HG03196 (cell line): ENCODE results near the gene MCTP1.

Experiments used
- ATAC-seq: cut with Tn5 transposase; IDR thresholded peaks from one replicate; pipeline ENCODE4 v1.9.1; 2021; ENCODE audit not compliant: unreplicated experiment

The MCTP1 gene

GRCh38 chr5:94778732-94779131 lies 506.2 kb downstream of the MCTP1 start:
- ATAC-seq: no peak

- ATAC-seq: no peak
Measured at GRCh38 chr5:94778299-94778698, 506.6 kb downstream of the MCTP1 start.

- ATAC-seq: no peak
Measured at GRCh38 chr5:94777056-94777880, 507.6 kb downstream of the MCTP1 start.

GRCh38 chr5:94776167-94776566 lies 508.7 kb downstream of the MCTP1 start:
- ATAC-seq: no peak

- no peak for ATAC-seq
Measured at GRCh38 chr5:94775088-94775487, 509.8 kb downstream of the MCTP1 start.

- no peak for ATAC-seq
Measured at GRCh38 chr5:94771742-94772141, 513.2 kb downstream of the MCTP1 start.

DNA sequence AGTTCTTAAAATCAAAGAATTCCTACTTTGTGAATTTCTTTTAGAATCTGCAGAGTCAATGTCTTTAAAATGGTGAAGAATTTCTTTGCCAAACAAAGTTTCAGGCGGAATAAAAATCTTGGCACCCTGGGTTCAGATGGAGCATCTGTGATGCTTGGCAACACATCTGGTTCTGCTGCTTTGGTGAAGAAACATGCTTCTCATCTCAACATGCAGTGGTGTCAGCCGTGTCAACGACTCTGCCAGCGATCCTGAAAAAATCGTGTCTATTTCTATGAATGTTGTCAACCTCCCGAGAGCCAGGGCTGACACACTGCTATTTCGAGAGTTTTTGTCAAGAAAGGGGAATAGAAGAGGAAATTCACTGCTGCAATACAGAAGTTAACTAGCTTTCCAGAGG lies 514.9 kb downstream of the MCTP1 start:
- no peak for ATAC-seq

- no peak for ATAC-seq
Measured at GRCh38 chr5:94761786-94762185, 523.1 kb downstream of the MCTP1 start.

DNA sequence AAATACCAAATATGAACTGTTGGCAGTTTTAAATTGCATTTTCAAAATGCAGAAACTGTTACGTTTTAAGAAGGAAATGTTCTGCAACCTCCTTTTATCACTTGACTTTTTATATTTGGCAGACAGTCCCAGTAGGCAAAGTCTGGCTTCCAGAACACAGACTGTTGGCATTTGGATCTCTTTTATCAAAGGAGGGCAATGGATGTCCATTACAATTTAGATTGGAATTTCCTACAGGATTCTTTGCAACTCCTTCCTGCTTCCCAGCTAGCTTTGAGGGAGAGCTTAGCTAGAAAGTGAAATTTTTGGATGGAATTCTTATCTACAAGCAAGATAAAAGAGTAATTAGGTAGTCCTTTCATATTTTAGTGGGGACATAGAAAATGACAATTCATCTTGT lies 523.8 kb downstream of the MCTP1 start:
- ATAC-seq: no peak

DNA sequence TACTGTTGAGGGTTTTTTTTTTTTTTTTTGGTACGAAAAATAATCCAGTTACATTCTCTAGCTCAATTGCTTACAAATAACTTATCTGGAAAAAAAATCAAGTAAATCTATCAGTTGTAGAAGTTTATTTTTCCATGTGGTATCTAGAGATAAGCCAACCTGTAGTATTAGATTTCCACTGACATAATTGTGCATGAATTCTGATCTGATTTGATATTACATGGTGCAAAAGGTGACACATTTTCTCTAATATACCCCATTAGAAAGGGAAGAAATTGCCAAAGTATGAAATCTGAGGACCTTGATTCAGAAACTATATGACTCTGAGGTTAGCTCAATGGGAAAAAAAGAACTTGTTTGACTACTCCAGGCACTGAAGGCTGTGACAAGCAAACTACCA lies 524.9 kb downstream of the MCTP1 start:
- ATAC-seq: no peak

- ATAC-seq: no peak
Measured at GRCh38 chr5:94759022-94759421, 525.9 kb downstream of the MCTP1 start.

- no peak for ATAC-seq
Measured at GRCh38 chr5:94754824-94755223, 530.1 kb downstream of the MCTP1 start.

- no peak for ATAC-seq
Measured at GRCh38 chr5:94751460-94751859, 533.4 kb downstream of the MCTP1 start.

DNA sequence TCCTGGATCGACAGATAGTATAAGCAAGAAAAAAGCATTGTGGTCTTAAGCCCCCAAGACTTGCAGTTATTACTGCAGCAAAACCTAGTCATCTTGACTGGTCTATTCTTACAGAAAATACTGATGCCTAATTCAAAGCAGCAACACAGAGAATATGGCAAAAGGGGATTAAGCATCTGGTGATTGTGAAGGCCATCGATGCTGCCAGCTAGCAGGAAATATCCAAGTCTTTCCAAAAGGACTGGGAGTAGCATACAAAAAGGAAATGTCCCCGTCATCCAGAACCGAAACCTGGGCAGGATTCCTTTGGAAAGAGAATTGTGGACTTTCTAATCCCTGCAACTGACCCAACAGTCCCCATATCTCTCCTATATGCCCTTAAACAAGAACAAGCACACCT lies 534.2 kb downstream of the MCTP1 start:
- ATAC-seq: no peak

DNA sequence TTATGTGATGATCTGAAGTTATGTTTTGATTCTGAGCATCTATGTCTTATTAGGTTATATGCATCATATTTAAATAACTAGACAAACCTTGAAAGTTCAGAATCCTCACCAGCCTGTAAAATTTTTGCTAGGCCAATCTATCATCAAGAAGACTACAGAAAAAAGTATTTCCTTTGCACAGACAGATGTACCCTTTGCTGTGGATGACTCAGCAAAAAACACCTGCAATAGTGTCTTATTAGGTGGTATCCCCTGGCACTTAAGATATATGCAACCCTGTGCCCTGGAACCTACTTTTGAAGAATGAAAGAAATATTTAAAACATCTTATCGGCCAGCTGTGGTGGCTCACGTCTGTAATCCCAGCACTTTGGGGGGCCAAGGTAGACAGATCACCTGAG lies 535.9 kb downstream of the MCTP1 start:
- no peak for ATAC-seq

DNA sequence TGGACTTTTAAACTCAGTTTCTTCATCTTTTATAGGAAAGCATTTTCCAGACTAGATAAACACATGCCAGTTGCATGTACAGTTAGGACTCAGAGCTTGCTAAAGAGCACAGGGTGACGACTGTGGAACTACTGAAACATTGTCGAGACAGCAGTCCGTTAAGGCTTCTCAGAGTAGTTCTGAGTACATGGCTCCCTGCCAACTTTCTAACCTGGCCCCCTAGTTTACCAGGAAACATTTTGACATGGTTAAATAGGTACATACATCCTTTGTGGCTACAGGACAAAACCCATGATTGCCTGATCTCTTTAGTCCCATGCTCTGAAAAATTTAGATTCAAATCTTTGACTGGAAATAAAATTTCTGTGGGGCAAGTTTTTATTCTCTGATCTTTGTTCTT lies 536.7 kb downstream of the MCTP1 start:
- ATAC-seq: no peak

GRCh38 chr5:94747371-94747770 lies 537.5 kb downstream of the MCTP1 start:
- no peak for ATAC-seq

GRCh38 chr5:94746731-94747124 lies 538.2 kb downstream of the MCTP1 start:
- ATAC-seq: peak; percentile 51

- peak; percentile 74 for ATAC-seq
Measured at GRCh38 chr5:94745786-94746730, 538.8 kb downstream of the MCTP1 start.

GRCh38 chr5:94744906-94745305 lies 540.0 kb downstream of the MCTP1 start:
- ATAC-seq: no peak

DNA sequence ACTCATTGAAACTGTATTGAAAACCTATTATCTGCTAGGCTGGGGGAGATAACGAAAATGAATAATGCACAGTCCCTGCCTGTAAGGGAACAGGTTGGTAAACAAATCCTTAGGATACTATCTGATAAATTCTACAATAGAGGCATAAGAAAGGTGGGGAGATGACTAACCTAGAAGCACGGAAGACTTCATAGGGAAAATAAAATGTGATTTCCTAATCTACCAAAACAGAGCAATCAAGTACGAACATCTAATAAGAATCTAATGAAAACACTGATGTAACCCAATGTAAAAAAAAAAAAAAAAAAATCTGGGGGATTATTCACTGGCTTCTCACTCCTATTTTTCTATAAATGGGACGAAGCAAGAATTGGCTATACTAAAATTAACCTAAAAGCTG lies 542.0 kb downstream of the MCTP1 start:
- no peak for ATAC-seq

GRCh38 chr5:94740286-94740685 lies 544.6 kb downstream of the MCTP1 start:
- no peak for ATAC-seq
